Activated CD8-positive, alpha-beta T cell treated with anti-CD3 and anti-CD28 coated beads, Interleukin-2, amount 10 ng/mL, durations not matched to agents 7 days and 5 days (primary cell): Measurements from ENCODE around the gene CCDC78. TPM values are rescaled to one million over a fixed set of nuclear protein-coding genes. Genes with fewer than 3 reads are reported as not detected.

Source experiments
- ATAC-seq: fragments of 150-1000 bp; cut with Tn5 transposase; one replicate; pipeline ENCODE4 v1.10.0; 2021; ENCODE audit warnings: moderate library complexity
- CTCF ChIA-PET: fragments of 350-600 bp; sonication (Branson Sonifier 250); formaldehyde crosslinking; loops from one replicate; lab custom pipeline; 2021; ENCODE audit warnings: antibody characterized with exemption; lab: Charles Lee
- POLR2A ChIA-PET: fragments of 350-600 bp; sonication (Branson Sonifier 250); formaldehyde crosslinking; loops from one replicate; lab custom pipeline; 2021; ENCODE audit warnings: antibody characterized with exemption; lab: Charles Lee
- DNase-seq: peaks from one replicate; pipeline ENCODE4 v3.0.0-alpha.2; 2020
- H3K27ac Mint-ChIP-seq: one replicate; pipeline ENCODE4 v1.8.0; 2021; ENCODE audit warnings: mild to moderate bottlenecking, mixed read lengths
- H3K27me3 Mint-ChIP-seq: one replicate; pipeline ENCODE4 v1.8.0; 2021; ENCODE audit warnings: low read depth, mixed read lengths
- H3K36me3 Mint-ChIP-seq: one replicate; pipeline ENCODE4 v1.8.0; 2021; ENCODE audit warnings: low read depth, mixed read lengths
- H3K4me1 Mint-ChIP-seq: one replicate; pipeline ENCODE4 v1.8.0; 2021; ENCODE audit warnings: low read depth, mixed read lengths
- H3K4me3 Mint-ChIP-seq: one replicate; pipeline ENCODE4 v1.8.0; 2021; ENCODE audit warnings: mild to moderate bottlenecking, mixed read lengths
- H3K9me3 Mint-ChIP-seq: one replicate; pipeline ENCODE4 v1.8.0; 2022; ENCODE audit warnings: mixed read lengths; ENCODE audit not compliant: insufficient read depth
- total RNA-seq, 2 experiments: library from RNA; stranded (reverse); gene quantifications; one replicate each; pipeline ENCODE4 v1.2.3, GENCODE V29; 2021

CCDC78 gene
- total RNA-seq, 2 experiments from 2014 or later, result 3.9 TPM

- Mint-ChIP-seq H3K4me1 (peaks cover under 1% of the 10 kb centered on the region), H3K27ac (no peak overlapping the region), H3K27me3 (no peaks in the 10 kb centered on the region), H3K9me3 (no peaks in the 10 kb centered on the region), H3K36me3 (no peaks in the 10 kb centered on the region), H3K4me3 (no peak overlapping the region)
- no peak for ATAC-seq
- ChIA-PET POLR2A (no interaction called here), CTCF (interaction anchor here (0.9 to 1.1 kb wide), 4 partner anchors 10 to 18 kb away, joined by 3 to 4 read pairs (median 4); no protein-coding TSS in a partner anchor)
- no peak for DNase-seq
Observed at GRCh38 chr16:725463-726187, 618 bp downstream of the CCDC78 start.

DNA sequence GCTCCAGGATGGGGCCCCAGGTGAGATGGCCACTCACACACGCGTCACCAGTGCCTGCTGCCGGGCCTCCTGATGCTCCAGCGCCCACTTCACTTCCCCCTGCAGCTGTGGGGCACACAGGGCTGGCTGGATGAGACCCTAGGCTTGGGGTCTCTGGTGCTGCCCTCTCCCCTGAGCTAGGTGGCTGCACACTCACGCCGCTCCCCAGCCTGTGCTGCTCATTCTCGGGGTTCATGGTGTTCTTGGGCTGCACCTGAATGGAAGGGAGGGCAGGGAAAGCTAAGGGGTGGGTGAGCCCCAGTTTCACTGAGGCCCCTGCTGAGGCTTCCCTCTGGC, 1.2 kb downstream of the CCDC78 start:
- DNase-seq, result no peak
- Mint-ChIP-seq H3K27me3 (no peaks in the 10 kb centered on the region), H3K4me1 (peaks cover 7% of the 10 kb centered on the region), H3K27ac (no peak overlapping the region), H3K36me3 (no peaks in the 10 kb centered on the region), H3K4me3 (no peak overlapping the region), H3K9me3 (no peaks in the 10 kb centered on the region)
- no peak for ATAC-seq
- CTCF ChIA-PET, result interaction anchor here (1.0 to 1.1 kb wide), 3 partner anchors 12 to 18 kb away, joined by 3 to 4 read pairs (median 4); no protein-coding TSS in a partner anchor
- POLR2A ChIA-PET, result no interaction called here

DNA sequence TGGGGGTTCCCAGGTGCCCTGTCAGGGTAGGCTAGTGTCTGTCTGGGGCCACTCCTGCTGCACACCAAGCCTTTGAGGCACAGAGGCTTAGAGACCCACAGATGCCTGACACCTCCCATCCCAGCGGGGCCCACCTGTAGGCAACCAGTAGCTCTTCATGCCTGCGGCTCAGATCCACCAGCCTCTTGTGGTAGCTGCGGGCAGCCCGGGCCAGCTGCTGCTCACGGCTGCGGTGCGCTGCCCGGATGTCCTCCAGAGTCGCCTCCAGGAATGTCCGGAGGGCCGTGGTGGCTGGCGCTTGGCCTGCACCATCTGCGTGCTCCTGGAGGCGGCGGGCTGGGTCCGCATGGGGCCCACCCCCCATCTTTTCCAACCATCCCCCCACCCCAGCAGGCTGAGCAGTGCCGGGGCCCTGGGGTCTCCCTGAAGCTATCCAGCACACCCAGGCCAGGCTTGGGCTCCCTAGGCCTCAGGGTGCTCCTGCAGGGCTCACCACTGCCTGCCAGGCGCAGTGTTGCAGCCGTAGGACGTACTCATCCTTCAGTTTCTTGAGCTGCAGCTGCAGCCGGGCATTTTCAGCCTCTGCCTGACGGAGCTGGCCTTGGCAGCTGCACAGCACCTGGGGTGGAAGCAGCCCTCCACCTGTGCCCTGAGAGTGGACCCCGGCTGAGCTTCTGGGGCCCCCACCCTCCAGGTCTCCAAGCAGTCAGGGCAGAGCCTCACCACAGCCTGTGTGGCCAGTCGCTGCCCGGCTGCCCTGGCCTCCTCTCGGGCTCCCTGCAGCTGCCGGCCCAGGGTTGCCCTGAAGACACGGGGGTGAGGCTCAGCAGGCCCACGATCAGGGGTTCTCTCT, 1.8 kb downstream of the CCDC78 start:
- ChIA-PET CTCF (interaction anchor here (0.6 to 1.9 kb wide), 3 partner anchors 12 to 20 kb away, joined by 3 to 8 read pairs (median 3); no protein-coding TSS in a partner anchor), POLR2A (interaction anchor here (0.8 to 0.9 kb wide), 2 partner anchors 35 to 60 kb away, joined by 3 to 4 read pairs; partner anchors contain the start of gene WDR24)
- no peaks in the 10 kb centered on the region for H3K36me3 Mint-ChIP-seq
- no peak overlapping the region for H3K27ac Mint-ChIP-seq
- peaks cover 12% of the 10 kb centered on the region for H3K4me1 Mint-ChIP-seq
- H3K27me3 Mint-ChIP-seq, result no peaks in the 10 kb centered on the region
- no peak overlapping the region for H3K4me3 Mint-ChIP-seq
- no peak for ATAC-seq
- H3K9me3 Mint-ChIP-seq, result no peaks in the 10 kb centered on the region
- no peak for DNase-seq

DNA sequence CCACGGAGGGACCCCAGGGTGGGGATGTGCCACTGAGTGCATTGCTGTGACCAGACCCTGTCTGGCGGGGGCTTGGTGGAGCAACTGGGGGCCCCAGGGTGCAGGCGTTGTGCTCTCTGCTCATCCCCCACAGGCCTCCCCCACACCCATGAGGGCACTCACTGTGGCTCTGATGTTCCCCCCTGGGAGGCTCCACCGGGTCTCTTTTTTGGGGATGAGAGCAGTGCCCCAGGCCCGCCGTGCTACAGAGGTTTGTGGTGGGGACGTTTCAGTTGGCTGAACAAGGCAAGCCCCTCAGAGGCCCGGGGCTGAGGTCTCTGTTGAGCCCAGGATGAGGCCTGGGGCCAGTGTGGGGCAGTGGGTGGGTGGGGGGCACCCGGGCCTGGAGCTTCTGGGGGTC, 2.5 kb downstream of the CCDC78 start:
- POLR2A ChIA-PET, result interaction anchor here (0.5 to 0.9 kb wide), 3 partner anchors 34 to 1499 kb away, joined by 3 to 4 read pairs (median 4); partner anchors contain the start of genes E4F1 and WDR24
- ATAC-seq (no peak), DNase-seq (no peak)
- CTCF ChIA-PET, result interaction anchor here (1.9 kb wide), 1 partner anchor 11 kb away, joined by 8 read pairs; no protein-coding TSS in a partner anchor
- H3K4me1 Mint-ChIP-seq, result peaks cover 19% of the 10 kb centered on the region
- H3K9me3 Mint-ChIP-seq, result no peaks in the 10 kb centered on the region
- H3K27me3 Mint-ChIP-seq, result no peaks in the 10 kb centered on the region
- H3K36me3 Mint-ChIP-seq, result no peaks in the 10 kb centered on the region
- H3K27ac Mint-ChIP-seq, result no peak overlapping the region
- no peak overlapping the region for H3K4me3 Mint-ChIP-seq

GRCh38 chr16:722835-723633, 3.2 kb downstream of the CCDC78 start:
- CTCF ChIA-PET, result interaction anchor here (1.3 to 1.9 kb wide), 2 partner anchors 10 to 18 kb away, joined by 4 to 8 read pairs; partner anchors contain the start of gene CIAO3
- no peaks in the 10 kb centered on the region for H3K27me3 Mint-ChIP-seq

DNA sequence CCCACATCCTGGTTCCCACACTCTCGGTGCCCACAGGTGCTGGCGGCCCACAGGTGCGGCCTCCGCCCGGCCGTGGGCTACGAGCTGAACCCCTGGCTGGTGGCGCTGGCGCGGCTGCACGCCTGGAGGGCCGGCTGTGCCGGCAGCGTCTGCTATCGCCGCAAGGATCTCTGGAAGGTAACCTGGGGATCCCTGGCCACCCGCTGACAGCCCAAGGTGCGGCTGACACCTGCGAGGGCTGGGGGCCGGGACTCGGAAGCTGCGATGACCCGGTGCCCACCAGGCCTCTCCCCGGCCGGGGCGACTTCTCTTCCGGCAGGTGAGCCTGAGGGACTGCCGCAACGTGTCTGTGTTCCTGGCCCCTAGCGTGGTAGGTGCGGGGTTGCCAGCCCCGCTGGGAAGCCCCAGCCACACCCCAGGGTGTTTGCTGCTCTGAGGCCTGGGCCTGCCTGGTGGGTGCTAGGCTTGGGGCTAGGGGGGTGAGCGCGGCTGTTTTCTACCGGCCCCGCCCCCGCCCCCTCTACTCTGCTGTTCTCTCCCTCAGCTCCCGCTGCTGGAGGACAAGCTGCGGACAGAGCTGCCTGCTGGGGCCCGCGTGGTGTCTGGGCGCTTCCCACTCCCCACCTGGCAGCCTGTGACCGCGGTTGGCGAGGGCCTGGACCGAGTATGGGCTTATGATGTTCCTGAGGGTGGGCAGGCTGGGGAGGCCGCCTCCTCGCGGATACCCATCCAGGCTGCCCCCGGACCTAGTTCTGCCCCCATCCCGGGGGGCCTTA, 4.3 kb downstream of the CCDC78 start:
- DNase-seq, result no peak
- ATAC-seq, result no peak
- Mint-ChIP-seq H3K27me3 (no peaks in the 10 kb centered on the region), H3K4me1 (peaks cover 20% of the 10 kb centered on the region), H3K4me3 (no peak overlapping the region), H3K36me3 (no peaks in the 10 kb centered on the region), H3K9me3 (no peaks in the 10 kb centered on the region), H3K27ac (no peak overlapping the region)
- POLR2A ChIA-PET, result interaction anchor here (0.6 to 1.7 kb wide), 6 partner anchors 14 to 277 kb away, joined by 3 to 6 read pairs (median 4); partner anchors contain the start of genes METTL26 and WDR24
- CTCF ChIA-PET, result interaction anchor here (0.9 to 2.5 kb wide), 5 partner anchors 10 to 63 kb away, joined by 3 to 19 read pairs (median 4); partner anchors contain the start of gene CIAO3

More at GRCh38 chr16:722835-723633, 3.2 kb downstream of the CCDC78 start:
- Mint-ChIP-seq H3K9me3 (no peaks in the 10 kb centered on the region), H3K4me1 (peaks cover 20% of the 10 kb centered on the region), H3K4me3 (no peak overlapping the region), H3K36me3 (no peaks in the 10 kb centered on the region), H3K27ac (no peak overlapping the region)
- ATAC-seq, result no peak
- no peak for DNase-seq
- POLR2A ChIA-PET, result interaction anchor here (0.5 to 0.6 kb wide), 2 partner anchors 86 to 1500 kb away, joined by 4 read pairs; partner anchors contain the start of gene E4F1

DNA sequence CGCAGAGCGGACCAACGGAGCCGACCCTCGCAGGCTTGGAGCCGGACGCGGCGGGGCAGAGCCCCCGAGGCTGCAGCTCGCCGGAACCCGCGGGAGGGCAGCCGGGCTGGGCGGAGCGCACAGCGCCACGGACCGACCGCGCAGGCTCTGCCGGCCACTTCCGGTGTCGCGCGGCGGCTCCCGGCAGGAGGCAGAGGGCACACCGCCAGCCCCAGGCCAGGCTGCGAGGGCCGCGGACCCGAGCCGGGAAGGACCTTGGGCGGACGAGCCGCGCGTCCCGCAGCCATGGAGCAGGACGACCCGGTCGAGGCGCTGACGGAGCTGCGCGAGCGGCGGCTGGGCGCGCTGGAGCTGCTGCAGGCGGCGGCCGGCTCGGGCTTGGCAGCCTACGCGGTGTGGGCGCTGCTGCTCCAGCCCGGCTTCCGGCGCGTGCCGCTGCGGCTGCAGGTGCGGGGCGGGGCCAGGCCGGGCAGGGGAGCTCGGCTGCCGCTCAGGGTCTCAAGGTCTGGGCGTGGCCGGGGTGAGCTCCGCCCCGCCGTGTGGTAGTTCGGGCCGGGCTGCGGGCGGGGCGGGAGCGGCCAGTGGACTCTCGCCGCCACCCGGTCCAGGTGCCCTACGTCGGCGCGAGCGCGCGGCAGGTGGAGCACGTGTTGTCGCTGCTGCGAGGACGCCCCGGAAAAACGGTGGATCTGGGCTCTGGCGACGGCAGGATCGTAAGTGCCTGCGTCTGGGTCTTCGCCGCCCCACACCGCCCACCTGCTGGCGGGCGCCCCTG, 5.1 kb downstream of the CCDC78 start, which contains the start of gene ANTKMT:
TSS of gene ANTKMT (plus strand) at position 157 of the 775 bp plus-strand sequence. CDS start at position 286, 129 bp downstream.
- peak; percentile 80 for DNase-seq
- CTCF ChIA-PET, result interaction anchor here (0.9 to 2.5 kb wide), 5 partner anchors 9 to 64 kb away, joined by 3 to 19 read pairs (median 10); partner anchors contain the start of gene CIAO3
- Mint-ChIP-seq H3K4me3 (peak within 1 kb of the TSS; percentile 77), H3K4me1 (peaks cover 22% of the 10 kb centered on the region), H3K27me3 (peaks cover 3% of the 10 kb centered on the region), H3K9me3 (no peaks in the 10 kb centered on the region), H3K36me3 (no peaks in the 10 kb centered on the region), H3K27ac (peak within 1 kb of the TSS; percentile 77)
- POLR2A ChIA-PET, result interaction anchor here (0.6 to 1.7 kb wide), 6 partner anchors 13 to 278 kb away, joined by 3 to 6 read pairs (median 4); partner anchors contain the start of genes METTL26 and WDR24
- peak; percentile 72 for ATAC-seq

GRCh38 chr16:720447-720989, 5.7 kb downstream of the CCDC78 start:
- ATAC-seq (peak; percentile 29), DNase-seq (peak; percentile 59)
- H3K4me1 Mint-ChIP-seq, result peaks cover 25% of the 10 kb centered on the region
- peak overlapping the region; percentile 77 for H3K27ac Mint-ChIP-seq
- POLR2A ChIA-PET, result interaction anchor here (1.1 to 2.3 kb wide), 4 partner anchors 9 to 31 kb away, joined by 4 to 10 read pairs (median 5); no protein-coding TSS in a partner anchor
- CTCF ChIA-PET, result interaction anchor here (0.8 to 2.5 kb wide), 11 partner anchors 8 to 65 kb away, joined by 3 to 19 read pairs (median 5); partner anchors contain the start of genes CIAO3 and JMJD8
- no peaks in the 10 kb centered on the region for H3K36me3 Mint-ChIP-seq
- peak overlapping the region; percentile 77 for H3K4me3 Mint-ChIP-seq
- peaks cover 4% of the 10 kb centered on the region for H3K27me3 Mint-ChIP-seq
- no peaks in the 10 kb centered on the region for H3K9me3 Mint-ChIP-seq

- Mint-ChIP-seq H3K9me3 (no peaks in the 10 kb centered on the region), H3K27me3 (peaks cover 4% of the 10 kb centered on the region), H3K4me1 (peaks cover 25% of the 10 kb centered on the region), H3K36me3 (no peaks in the 10 kb centered on the region), H3K27ac (peak overlapping the region; percentile 77), H3K4me3 (peak overlapping the region; percentile 77)
- ATAC-seq, result peak; percentile 11
- POLR2A ChIA-PET, result interaction anchor here (1.4 to 2.3 kb wide), 2 partner anchors 9 to 30 kb away, joined by 6 to 10 read pairs; no protein-coding TSS in a partner anchor
- no peak for DNase-seq
- CTCF ChIA-PET, result interaction anchor here (0.8 to 2.5 kb wide), 10 partner anchors 8 to 36 kb away, joined by 3 to 19 read pairs (median 5); partner anchors contain the start of genes CIAO3 and JMJD8
Observed at GRCh38 chr16:719815-720446, 6.3 kb downstream of the CCDC78 start.
